ENCODE results near the gene ZNF511.

- TF ChIP-seq POLR2A (IDR thresholded peaks at IDR 0.05) = no peak
- no peak for TF ChIP-seq CTCF (IDR thresholded peaks at IDR 0.05)
Measured at GRCh38 chr10:133299738-133300137, 9.0 kb upstream of the ZNF511 start.

Measured in uterus (tissue), 2 donors.